Subcutaneous adipose tissue (tissue), 4 donors: ENCODE results near the gene KCNB1. TPM values are rescaled to one million over a fixed set of nuclear protein-coding genes. Genes with fewer than 3 reads are reported as not detected.

ENCODE experiments used
- total RNA-seq, 4 donors: library from RNA; depleted of rRNA; stranded (reverse); fragments of >200 nt; gene quantifications; one replicate each; pipeline ENCODE4 v1.1.0, GENCODE V29; 2016
- TF ChIP-seq, protein P1 (sequence below): fragments of 450-650 bp; IDR thresholded peaks from one replicate; pipeline ENCODE4 v1.5.1; 2016; ENCODE audit warnings: low read depth, mild to moderate bottlenecking, control low read depth, antibody characterized with exemption, moderate library complexity

The KCNB1 gene
- total RNA-seq, 4 donors from 2014 or later = 8.7 to 24.5 (median 17.7) TPM

DNA sequence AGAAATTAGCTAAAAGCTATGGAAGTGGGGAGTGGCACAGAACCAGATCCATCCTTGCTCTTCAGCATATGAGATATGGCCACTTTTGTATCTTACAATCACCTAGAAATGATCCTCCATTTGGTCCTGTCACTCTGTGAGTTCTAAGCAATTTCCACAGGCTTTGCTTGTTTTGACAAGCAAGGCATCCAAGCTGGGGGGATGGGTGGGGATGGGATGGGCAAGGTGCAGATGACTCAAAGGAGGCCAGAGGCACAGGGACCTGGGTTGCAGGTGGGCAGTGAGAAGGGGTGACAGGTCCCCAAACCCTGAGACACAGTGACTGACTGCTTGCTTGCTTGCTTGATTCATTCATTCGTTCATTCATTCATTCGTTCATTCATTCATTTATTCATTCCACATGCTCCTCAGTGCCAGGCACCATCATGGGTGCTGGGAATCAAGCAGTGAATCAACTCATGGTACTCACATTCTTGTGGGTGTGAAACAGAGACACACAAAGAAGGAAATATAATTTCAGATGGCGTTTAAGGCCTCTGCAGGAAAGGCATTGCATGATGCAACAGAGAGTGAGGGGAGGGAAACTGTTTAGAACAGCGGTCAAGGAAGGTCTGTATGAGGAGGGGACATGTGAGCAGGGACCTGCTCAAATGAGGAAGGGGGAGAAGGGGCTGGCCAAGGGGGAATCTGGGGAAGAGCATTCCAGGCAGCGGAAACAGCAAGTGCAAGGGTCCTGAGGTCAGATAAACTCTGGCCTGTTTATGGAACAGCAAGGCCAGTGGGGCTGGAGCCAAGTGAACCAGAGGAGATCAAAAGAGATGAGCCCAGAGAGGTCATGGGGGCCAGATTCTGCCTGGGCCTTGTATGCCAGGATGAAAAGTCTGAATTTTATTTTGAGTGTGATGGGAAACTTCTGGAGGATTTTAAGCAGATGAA, 3.4 kb downstream of the KCNB1 start:
- TF ChIP-seq, protein P1, sequence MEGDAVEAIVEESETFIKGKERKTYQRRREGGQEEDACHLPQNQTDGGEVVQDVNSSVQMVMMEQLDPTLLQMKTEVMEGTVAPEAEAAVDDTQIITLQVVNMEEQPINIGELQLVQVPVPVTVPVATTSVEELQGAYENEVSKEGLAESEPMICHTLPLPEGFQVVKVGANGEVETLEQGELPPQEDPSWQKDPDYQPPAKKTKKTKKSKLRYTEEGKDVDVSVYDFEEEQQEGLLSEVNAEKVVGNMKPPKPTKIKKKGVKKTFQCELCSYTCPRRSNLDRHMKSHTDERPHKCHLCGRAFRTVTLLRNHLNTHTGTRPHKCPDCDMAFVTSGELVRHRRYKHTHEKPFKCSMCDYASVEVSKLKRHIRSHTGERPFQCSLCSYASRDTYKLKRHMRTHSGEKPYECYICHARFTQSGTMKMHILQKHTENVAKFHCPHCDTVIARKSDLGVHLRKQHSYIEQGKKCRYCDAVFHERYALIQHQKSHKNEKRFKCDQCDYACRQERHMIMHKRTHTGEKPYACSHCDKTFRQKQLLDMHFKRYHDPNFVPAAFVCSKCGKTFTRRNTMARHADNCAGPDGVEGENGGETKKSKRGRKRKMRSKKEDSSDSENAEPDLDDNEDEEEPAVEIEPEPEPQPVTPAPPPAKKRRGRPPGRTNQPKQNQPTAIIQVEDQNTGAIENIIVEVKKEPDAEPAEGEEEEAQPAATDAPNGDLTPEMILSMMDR = no peak

GRCh38 chr20:49478266-49478665, 4.2 kb downstream of the KCNB1 start:
- TF ChIP-seq, protein P1 = no peak

- TF ChIP-seq, protein P1 = no peak
These were observed 5.3 kb downstream of the KCNB1 start for GRCh38 chr20:49477200-49477599.

DNA sequence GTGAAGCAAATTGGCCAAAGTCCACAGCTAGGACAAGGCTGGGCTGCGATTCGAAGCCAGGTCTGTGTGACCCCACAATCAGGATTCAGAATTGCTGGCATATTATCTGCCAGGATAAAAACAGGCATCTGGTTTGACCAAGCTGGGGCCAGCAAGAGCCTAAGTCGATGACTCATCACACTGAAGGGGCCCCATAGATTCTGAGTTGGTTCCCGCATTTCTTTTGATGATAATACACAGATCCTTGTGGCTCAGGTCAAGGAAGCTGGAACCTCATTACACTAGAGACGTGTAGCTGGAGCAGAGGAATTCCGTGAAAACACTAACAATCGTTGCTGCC, 6.5 kb downstream of the KCNB1 start:
- TF ChIP-seq, protein P1 = no peak

DNA sequence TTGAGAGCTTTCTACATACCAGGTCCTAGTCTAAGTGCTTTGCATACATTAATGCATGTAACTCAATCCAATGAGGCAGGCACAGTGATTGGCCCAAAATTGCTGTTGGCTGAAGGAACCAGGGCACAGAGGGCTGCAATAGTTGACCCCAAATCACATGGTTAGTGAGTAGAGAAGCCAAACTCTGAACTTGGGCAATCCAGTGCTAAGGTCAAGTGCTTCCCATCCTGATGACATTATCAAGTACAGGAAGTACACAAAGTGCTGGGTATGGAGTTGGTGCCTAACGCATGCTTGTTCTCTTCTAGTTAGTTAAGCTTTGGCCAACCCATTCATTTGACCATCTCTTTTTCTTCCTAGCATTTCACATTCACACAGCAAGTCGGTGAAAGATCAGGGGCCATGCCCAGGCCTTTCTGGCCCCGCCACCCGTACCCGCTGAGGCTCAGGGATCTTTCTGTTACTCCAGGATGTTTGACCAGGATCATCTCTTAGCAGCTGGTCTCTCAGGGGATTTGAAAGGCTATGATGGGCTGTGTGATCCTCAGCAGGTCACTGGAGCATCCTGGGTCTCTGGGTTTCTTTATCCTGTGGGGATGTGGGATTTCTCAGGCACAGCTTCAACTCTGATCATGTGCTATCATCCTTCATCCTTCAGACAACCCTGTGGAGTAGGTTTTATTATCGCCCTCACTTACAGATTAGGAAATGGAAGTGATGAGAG, 7.0 kb downstream of the KCNB1 start:
- TF ChIP-seq, protein P1 = no peak

DNA sequence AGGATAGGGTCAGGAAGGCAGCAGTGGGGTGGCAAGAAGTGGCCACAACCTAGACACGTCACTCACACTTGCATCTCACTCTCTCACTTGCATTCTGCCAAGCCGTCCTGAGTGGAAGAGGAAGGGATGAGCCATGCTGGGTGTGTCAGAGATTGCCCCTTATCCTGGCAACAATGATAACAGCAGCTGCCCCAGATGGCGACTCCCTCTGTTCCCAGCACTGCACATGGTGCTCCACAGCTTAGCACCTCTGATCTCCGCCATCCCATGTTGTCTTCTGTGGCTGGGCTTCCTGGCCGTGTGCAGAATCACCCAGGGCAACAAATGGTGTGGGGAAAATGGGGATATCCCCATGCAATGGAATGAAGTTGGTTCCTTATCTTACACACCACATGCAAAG, 11.1 kb downstream of the KCNB1 start:
- TF ChIP-seq, protein P1 = no peak

DNA sequence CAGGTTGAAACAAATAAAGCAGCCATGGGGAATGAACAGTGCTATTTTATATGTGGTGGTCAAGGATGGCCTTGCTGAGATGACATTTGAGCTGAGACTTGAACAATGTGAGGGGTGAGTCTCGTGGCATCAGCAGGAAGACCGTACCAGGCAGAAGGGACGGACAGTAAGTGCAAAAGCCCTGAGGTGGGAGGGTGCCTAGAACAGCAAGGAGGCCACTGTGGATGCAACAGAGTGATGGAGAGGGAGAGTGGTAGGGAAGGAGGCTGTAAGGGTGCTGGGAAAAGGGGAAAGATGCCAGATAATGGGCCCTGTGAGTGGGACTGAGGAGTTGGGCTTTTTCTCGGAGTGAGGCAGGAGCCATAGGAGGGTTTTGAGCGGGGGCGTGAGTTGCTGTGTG, 11.5 kb downstream of the KCNB1 start:
- TF ChIP-seq, protein P1 = no peak
